GM12878 (cell line): Measurements from ENCODE around the gene MUC16. TPM values are rescaled to one million over a fixed set of nuclear protein-coding genes. Genes with fewer than 3 reads are reported as not detected.

ENCODE experiments used
- polyA plus RNA-seq, 11 experiments: library from polyadenylated mRNA; depleted of rRNA in 4 of 11; unstranded in 6 of 11; stranded (reverse) in 5 of 11; fragments of >200 nt; fragmentation: Nextera tagmentation in 4 of 11; fragmentation: Illumina TruSeq in 1 of 11; extraction: Ambion mirVana in 4 of 11; extraction: Trizol in 1 of 11; gene quantifications; 1 replicate in 1 of 11; 2 replicates in 10 of 11; pipeline versions ENCODE4 v1.2.1 to v1.2.3, GENCODE V29; 2011 to 2016; ENCODE audit warnings: inconsistent platforms in 2 of 11, missing spikeins in 2 of 11, low read depth in 1 of 11
- total RNA-seq, 4 experiments: library from RNA; depleted of rRNA in 3 of 4; stranded (reverse); fragments of >200 nt in 3 of 4; fragmentation: Illumina TruSeq in 1 of 4; extraction: Trizol in 1 of 4; gene quantifications; 2 replicates each; pipeline versions ENCODE4 v1.2.1 to v1.2.3, GENCODE V29; 2013 to 2021

The MUC16 gene
- total and polyA plus RNA-seq, 10 of the 15 experiments (the other 5 are each of a cell fraction or from before 2014, with no cell fraction given), result under 0.01 TPM; not detected in 8

Other genes with a start within 250 kb of the MUC16 start
Only the 7 nearest of the 10 such genes appear.
- gene MBD3L1, start 178.0 kb downstream of the MUC16 start, total RNA-seq (2014; rRNA removed), result not detected in 2 replicates
- gene MBD3L1, start 178.0 kb downstream of the MUC16 start, total RNA-seq (2014; rRNA removed; fragmentation: Illumina TruSeq; extraction: Trizol), result not detected in 2 replicates
- gene MBD3L1, start 178.0 kb downstream of the MUC16 start, total RNA-seq (2021), result not detected in 2 replicates
- not detected in 2 replicates for gene MBD3L1, start 178.0 kb downstream of the MUC16 start, polyA plus RNA-seq (2011; rRNA removed)
- gene MBD3L1, start 178.0 kb downstream of the MUC16 start, polyA plus RNA-seq (2014; fragmentation: Illumina TruSeq; extraction: Trizol), result not detected in 2 replicates
- gene MBD3L1, start 178.0 kb downstream of the MUC16 start, polyA plus RNA-seq (2014; fragmentation: Nextera tagmentation; extraction: Ambion mirVana), result not detected
- not detected in 2 replicates for gene MBD3L1, start 178.0 kb downstream of the MUC16 start, polyA plus RNA-seq (2014; rRNA removed)
- gene MBD3L1, start 178.0 kb downstream of the MUC16 start, polyA plus RNA-seq (2016; fragmentation: Nextera tagmentation; extraction: Ambion mirVana), result not detected
- gene OR1M1, start 76.7 kb upstream of the MUC16 start, total RNA-seq (2014; rRNA removed), result not detected in 2 replicates
- not detected in 2 replicates for gene OR1M1, start 76.7 kb upstream of the MUC16 start, total RNA-seq (2014; rRNA removed; fragmentation: Illumina TruSeq; extraction: Trizol)
- gene OR1M1, start 76.7 kb upstream of the MUC16 start, total RNA-seq (2021), result not detected in 2 replicates
- not detected in 2 replicates for gene OR1M1, start 76.7 kb upstream of the MUC16 start, polyA plus RNA-seq (2011; rRNA removed)
- gene OR1M1, start 76.7 kb upstream of the MUC16 start, polyA plus RNA-seq (2014; fragmentation: Illumina TruSeq; extraction: Trizol), result not detected in 2 replicates
- gene OR1M1, start 76.7 kb upstream of the MUC16 start, polyA plus RNA-seq (2014; fragmentation: Nextera tagmentation; extraction: Ambion mirVana), result not detected
- not detected in 2 replicates for gene OR1M1, start 76.7 kb upstream of the MUC16 start, polyA plus RNA-seq (2014; rRNA removed)
- not detected for gene OR1M1, start 76.7 kb upstream of the MUC16 start, polyA plus RNA-seq (2016; fragmentation: Nextera tagmentation; extraction: Ambion mirVana)
- gene OR7G2, start 97.1 kb upstream of the MUC16 start, total RNA-seq (2014; rRNA removed), result not detected in 2 replicates
- gene OR7G2, start 97.1 kb upstream of the MUC16 start, total RNA-seq (2014; rRNA removed; fragmentation: Illumina TruSeq; extraction: Trizol), result not detected in 2 replicates
- not detected in 2 replicates for gene OR7G2, start 97.1 kb upstream of the MUC16 start, total RNA-seq (2021)
- gene OR7G2, start 97.1 kb upstream of the MUC16 start, polyA plus RNA-seq (2011; rRNA removed), result not detected in 2 replicates
- not detected in 2 replicates for gene OR7G2, start 97.1 kb upstream of the MUC16 start, polyA plus RNA-seq (2014; fragmentation: Illumina TruSeq; extraction: Trizol)
- gene OR7G2, start 97.1 kb upstream of the MUC16 start, polyA plus RNA-seq (2014; fragmentation: Nextera tagmentation; extraction: Ambion mirVana), result not detected
- gene OR7G2, start 97.1 kb upstream of the MUC16 start, polyA plus RNA-seq (2014; rRNA removed), result not detected in 2 replicates
- gene OR7G2, start 97.1 kb upstream of the MUC16 start, polyA plus RNA-seq (2016; fragmentation: Nextera tagmentation; extraction: Ambion mirVana), result not detected
- gene OR7G1, start 105.4 kb upstream of the MUC16 start, total RNA-seq (2014; rRNA removed), result not detected in 2 replicates
- not detected in 2 replicates for gene OR7G1, start 105.4 kb upstream of the MUC16 start, total RNA-seq (2014; rRNA removed; fragmentation: Illumina TruSeq; extraction: Trizol)
- gene OR7G1, start 105.4 kb upstream of the MUC16 start, total RNA-seq (2021), result not detected in 2 replicates
- not detected in 2 replicates for gene OR7G1, start 105.4 kb upstream of the MUC16 start, polyA plus RNA-seq (2011; rRNA removed)
- gene OR7G1, start 105.4 kb upstream of the MUC16 start, polyA plus RNA-seq (2014; fragmentation: Illumina TruSeq; extraction: Trizol), result not detected in 2 replicates
- not detected for gene OR7G1, start 105.4 kb upstream of the MUC16 start, polyA plus RNA-seq (2014; fragmentation: Nextera tagmentation; extraction: Ambion mirVana)
- not detected in 2 replicates for gene OR7G1, start 105.4 kb upstream of the MUC16 start, polyA plus RNA-seq (2014; rRNA removed)
- not detected for gene OR7G1, start 105.4 kb upstream of the MUC16 start, polyA plus RNA-seq (2016; fragmentation: Nextera tagmentation; extraction: Ambion mirVana)
- gene OR7G3, start 116.5 kb upstream of the MUC16 start, total RNA-seq (2014; rRNA removed), result not detected in 2 replicates
- gene OR7G3, start 116.5 kb upstream of the MUC16 start, total RNA-seq (2014; rRNA removed; fragmentation: Illumina TruSeq; extraction: Trizol), result not detected in 2 replicates
- not detected in 2 replicates for gene OR7G3, start 116.5 kb upstream of the MUC16 start, total RNA-seq (2021)
- gene OR7G3, start 116.5 kb upstream of the MUC16 start, polyA plus RNA-seq (2011; rRNA removed), result not detected in 2 replicates
- gene OR7G3, start 116.5 kb upstream of the MUC16 start, polyA plus RNA-seq (2014; fragmentation: Illumina TruSeq; extraction: Trizol), result not detected in 2 replicates
- not detected for gene OR7G3, start 116.5 kb upstream of the MUC16 start, polyA plus RNA-seq (2014; fragmentation: Nextera tagmentation; extraction: Ambion mirVana)
- not detected in 2 replicates for gene OR7G3, start 116.5 kb upstream of the MUC16 start, polyA plus RNA-seq (2014; rRNA removed)
- not detected for gene OR7G3, start 116.5 kb upstream of the MUC16 start, polyA plus RNA-seq (2016; fragmentation: Nextera tagmentation; extraction: Ambion mirVana)
- gene ZNF317, start 130.0 kb upstream of the MUC16 start, total RNA-seq (2014; rRNA removed), result 27.0 and 28.4 TPM in 2 replicates
- gene ZNF317, start 130.0 kb upstream of the MUC16 start, total RNA-seq (2014; rRNA removed; fragmentation: Illumina TruSeq; extraction: Trizol), result 31.4 and 32.3 TPM in 2 replicates
- 34.0 and 35.8 TPM in 2 replicates for gene ZNF317, start 130.0 kb upstream of the MUC16 start, total RNA-seq (2021)
- gene ZNF317, start 130.0 kb upstream of the MUC16 start, polyA plus RNA-seq (2011; rRNA removed), result 19.1 and 27.6 TPM in 2 replicates
- gene ZNF317, start 130.0 kb upstream of the MUC16 start, polyA plus RNA-seq (2014; fragmentation: Illumina TruSeq; extraction: Trizol), result 32.4 and 32.9 TPM in 2 replicates
- gene ZNF317, start 130.0 kb upstream of the MUC16 start, polyA plus RNA-seq (2014; fragmentation: Nextera tagmentation; extraction: Ambion mirVana), result 10 to 100 TPM; 25.0 to 37.5 TPM
- gene ZNF317, start 130.0 kb upstream of the MUC16 start, polyA plus RNA-seq (2014; rRNA removed), result 18.5 and 22.7 TPM in 2 replicates
- gene ZNF317, start 130.0 kb upstream of the MUC16 start, polyA plus RNA-seq (2016; fragmentation: Nextera tagmentation; extraction: Ambion mirVana), result 10 to 100 TPM; 37.1 to 39.4 TPM
- 0.05 TPM in 1 of 2 replicates, not detected in the other for gene OR7D2, start 168.6 kb upstream of the MUC16 start, total RNA-seq (2014; rRNA removed)
- not detected in 2 replicates for gene OR7D2, start 168.6 kb upstream of the MUC16 start, total RNA-seq (2014; rRNA removed; fragmentation: Illumina TruSeq; extraction: Trizol)
- not detected in 2 replicates for gene OR7D2, start 168.6 kb upstream of the MUC16 start, total RNA-seq (2021)
- gene OR7D2, start 168.6 kb upstream of the MUC16 start, polyA plus RNA-seq (2011; rRNA removed), result 0.04 and 0.09 TPM in 2 replicates
- gene OR7D2, start 168.6 kb upstream of the MUC16 start, polyA plus RNA-seq (2014; fragmentation: Illumina TruSeq; extraction: Trizol), result not detected in 2 replicates
- not detected for gene OR7D2, start 168.6 kb upstream of the MUC16 start, polyA plus RNA-seq (2014; fragmentation: Nextera tagmentation; extraction: Ambion mirVana)
- gene OR7D2, start 168.6 kb upstream of the MUC16 start, polyA plus RNA-seq (2014; rRNA removed), result not detected in 2 replicates
- gene OR7D2, start 168.6 kb upstream of the MUC16 start, polyA plus RNA-seq (2016; fragmentation: Nextera tagmentation; extraction: Ambion mirVana), result not detected